22Rv1 (cell line): ENCODE measurements around the gene ECT2.

Source experiments
- H3K27ac ChIP-seq: fragments of 450-650 bp; 2 replicates; pipeline ENCODE4 v1.5.1; 2017
- CTCF ChIP-seq: fragments of 450-650 bp; IDR thresholded peaks from 2 replicates; pipeline ENCODE4 v1.5.1; 2017; ENCODE audit warnings: mild to moderate bottlenecking
- ZFX ChIP-seq: fragments of 450-650 bp; IDR thresholded peaks from 2 replicates; pipeline ENCODE4 v1.6.1; 2017; ENCODE audit warnings: antibody characterized with exemption, borderline replicate concordance

Gene ECT2

GRCh38 chr3:172846706-172847105 is 96.2 kb downstream of the ECT2 start:
- no peak overlapping the region for H3K27ac ChIP-seq
- TF ChIP-seq ZFX (no peak), CTCF (no peak)

- TF ChIP-seq ZFX (no peak), CTCF (no peak)
- no peak overlapping the region for H3K27ac ChIP-seq
Measured at GRCh38 chr3:172847292-172847691, 96.8 kb downstream of the ECT2 start.

GRCh38 chr3:172848910-172849309 is 98.4 kb downstream of the ECT2 start:
- TF ChIP-seq CTCF (no peak), ZFX (no peak)

DNA sequence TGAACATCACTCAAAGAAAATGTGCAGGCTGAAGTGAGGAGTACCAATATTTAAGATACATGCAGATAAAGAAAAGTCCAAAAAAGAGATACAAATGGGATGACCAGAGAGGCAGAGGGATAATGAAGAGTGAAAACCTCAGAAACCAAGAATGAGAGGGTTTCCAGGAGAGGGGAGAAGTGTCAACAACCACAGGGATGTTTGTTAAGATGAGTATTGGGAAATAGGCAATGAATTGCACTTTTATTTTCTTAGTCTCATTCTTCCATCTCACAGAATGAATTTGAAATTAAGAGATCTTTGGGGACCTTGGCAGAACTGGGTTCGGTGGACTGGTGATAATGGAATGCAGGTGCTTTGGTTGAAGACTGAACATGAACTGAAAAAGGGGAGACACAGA is 102.5 kb downstream of the ECT2 start:
- H3K27ac ChIP-seq: no peak overlapping the region

More at GRCh38 chr3:172848910-172849309, 98.4 kb downstream of the ECT2 start:
- H3K27ac ChIP-seq: no peak overlapping the region

GRCh38 chr3:172853921-172854666 is 103.6 kb downstream of the ECT2 start:
- no peak overlapping the region for H3K27ac ChIP-seq

More for the DNA sequence above, 102.5 kb downstream of the ECT2 start:
- TF ChIP-seq ZFX: no peak
- TF ChIP-seq CTCF: no peak

GRCh38 chr3:172855037-172855436 is 104.5 kb downstream of the ECT2 start:
- H3K27ac ChIP-seq: no peak overlapping the region
- no peak for TF ChIP-seq ZFX
- no peak for TF ChIP-seq CTCF

More at GRCh38 chr3:172853921-172854666, 103.6 kb downstream of the ECT2 start:
- TF ChIP-seq CTCF (no peak), ZFX (no peak)
